Ramos (cell line): ENCODE results near the gene NRXN2.

Experiments
- in situ Hi-C: fragments of 300-500 bp; cut with MboI; formaldehyde crosslinking; loops from one replicate; pipeline ENCODE4 v1.14.3; 2022; ENCODE audit warnings: low sequenced_read_pairs; ENCODE audit not compliant: unreplicated experiment

The NRXN2 gene

GRCh38 chr11:64745521-64746328 is 22.7 kb upstream of the NRXN2 start:
- in situ Hi-C loops, result no loop called here

DNA sequence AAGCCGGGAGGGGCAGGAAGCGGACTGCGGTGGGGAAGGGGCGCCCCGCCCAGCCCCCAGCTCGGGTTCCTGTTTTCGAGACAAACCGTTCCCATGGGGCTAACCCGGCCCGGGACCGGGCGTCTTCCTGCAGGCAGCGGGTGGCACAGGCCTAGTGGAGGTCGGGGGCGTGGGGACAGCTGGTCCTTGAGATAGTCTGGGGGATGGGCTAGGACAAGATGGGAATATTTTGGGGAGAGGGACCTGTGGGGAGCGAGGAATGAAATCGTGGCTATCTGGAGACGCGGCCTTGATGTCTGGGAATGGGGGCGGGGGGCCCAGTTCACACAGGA is 22.2 kb upstream of the NRXN2 start:
- in situ Hi-C loops, result no loop called here

DNA sequence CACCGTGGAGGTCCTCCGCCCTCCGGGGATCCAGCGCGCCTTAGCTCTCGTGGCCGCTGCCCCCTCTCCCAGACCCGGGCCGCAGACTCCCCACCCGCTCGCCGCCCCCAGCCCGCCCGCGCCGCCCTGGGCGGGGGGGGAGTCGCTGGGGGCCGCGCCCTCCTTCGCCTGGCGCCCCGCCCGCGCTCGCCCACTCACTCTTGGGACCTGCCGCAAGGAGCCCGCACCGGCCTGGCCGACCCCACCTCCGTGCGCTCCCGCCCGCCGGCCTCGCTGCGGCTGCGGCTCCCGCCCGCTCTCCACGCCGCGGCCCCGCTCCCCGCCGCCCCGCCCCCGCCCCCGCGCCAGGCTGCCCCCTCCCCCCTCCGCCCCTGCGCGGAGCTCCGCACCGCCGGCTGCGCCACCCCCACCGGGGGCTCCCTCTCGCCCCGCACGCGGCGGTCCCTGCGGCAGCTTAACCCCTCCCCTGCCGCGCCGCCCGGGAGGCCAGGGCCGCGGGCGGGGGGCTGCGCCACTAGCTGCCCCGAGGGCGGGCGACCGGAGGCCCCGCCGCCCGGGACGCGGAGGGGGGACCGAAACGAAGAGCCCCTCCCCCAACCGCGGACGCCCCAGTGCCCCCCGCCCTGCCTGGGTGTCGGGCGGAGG is 21.7 kb upstream of the NRXN2 start:
- in situ Hi-C loops, result no loop called here

- in situ Hi-C loops, result no loop called here
Observed at GRCh38 chr11:64743591-64744543, 20.9 kb upstream of the NRXN2 start, which contains the start of gene RASGRP2. TSS of gene RASGRP2 (minus strand) at chr11:64744142. CDS start at chr11:64742866, 1,276 bp downstream.

DNA sequence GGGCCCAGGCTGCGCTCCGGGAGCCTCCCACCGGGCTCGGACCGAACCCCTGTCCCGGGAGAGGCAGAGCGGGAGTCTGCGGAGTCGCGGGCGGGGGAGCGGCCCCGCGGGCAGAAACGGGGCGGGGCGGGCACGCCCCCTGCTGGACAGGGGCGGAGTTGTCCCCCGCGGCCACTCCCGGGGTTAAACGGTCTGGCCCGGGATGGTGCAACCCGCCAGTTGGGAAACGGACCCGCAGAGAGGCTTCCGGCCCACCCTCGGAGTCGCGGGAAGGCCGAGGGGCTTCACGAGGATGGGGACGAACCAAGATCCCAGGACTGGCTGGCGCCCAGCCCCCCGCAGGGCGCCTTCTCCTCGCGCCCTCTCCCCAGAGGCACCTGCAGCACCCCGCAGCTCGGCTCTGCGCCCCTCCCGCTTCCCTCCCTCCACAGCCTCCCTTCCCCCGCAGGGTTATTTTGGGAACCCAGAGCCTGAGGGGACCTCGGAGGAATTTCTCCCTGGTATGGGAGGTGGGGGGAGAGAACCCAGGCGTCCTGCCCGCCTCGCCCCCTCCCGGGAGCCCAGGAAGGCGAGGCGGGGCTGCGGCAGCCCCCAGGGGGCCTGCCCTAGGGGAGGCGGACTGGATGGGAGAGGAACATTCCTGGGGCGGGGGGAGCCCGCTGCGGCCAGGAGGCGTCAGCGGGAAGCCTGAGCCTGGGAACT is 20.0 kb upstream of the NRXN2 start:
- in situ Hi-C loops, result no loop called here

- in situ Hi-C loops, result no loop called here
Observed at GRCh38 chr11:64742087-64742888, 19.3 kb upstream of the NRXN2 start.

- in situ Hi-C loops, result no loop called here
Observed at GRCh38 chr11:64741375-64742086, 18.5 kb upstream of the NRXN2 start.

DNA sequence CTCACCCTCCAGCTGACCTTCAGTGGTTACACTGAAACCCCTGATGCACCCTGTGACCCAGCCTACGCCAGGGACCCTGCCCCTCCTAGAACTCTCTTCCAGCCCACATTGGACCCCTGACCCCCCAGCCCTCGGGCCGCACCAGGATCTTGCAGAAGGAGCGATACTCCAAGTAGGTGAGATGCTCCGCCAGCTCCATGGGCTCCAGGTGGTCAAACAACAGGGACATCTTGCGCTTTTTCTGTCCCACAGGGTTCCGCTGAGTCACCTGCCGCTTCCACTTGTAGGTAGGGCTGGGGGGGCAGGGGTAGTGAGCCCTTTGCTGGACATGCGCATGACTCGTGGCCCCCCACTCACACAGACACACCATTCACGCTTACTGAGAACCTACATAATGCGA is 16.9 kb upstream of the NRXN2 start:
- in situ Hi-C loops, result loop anchor here (5.0 kb wide), 1 partner anchor 48 kb away; no protein-coding TSS in a partner anchor

- in situ Hi-C loops, result loop anchor here (5.0 kb wide), 1 partner anchor 44 kb away; no protein-coding TSS in a partner anchor
Observed at GRCh38 chr11:64736654-64737053, 13.7 kb upstream of the NRXN2 start.

GRCh38 chr11:64735725-64736259 is 12.8 kb upstream of the NRXN2 start:
- in situ Hi-C loops, result loop anchor here (5.0 kb wide), 1 partner anchor 43 kb away; no protein-coding TSS in a partner anchor

DNA sequence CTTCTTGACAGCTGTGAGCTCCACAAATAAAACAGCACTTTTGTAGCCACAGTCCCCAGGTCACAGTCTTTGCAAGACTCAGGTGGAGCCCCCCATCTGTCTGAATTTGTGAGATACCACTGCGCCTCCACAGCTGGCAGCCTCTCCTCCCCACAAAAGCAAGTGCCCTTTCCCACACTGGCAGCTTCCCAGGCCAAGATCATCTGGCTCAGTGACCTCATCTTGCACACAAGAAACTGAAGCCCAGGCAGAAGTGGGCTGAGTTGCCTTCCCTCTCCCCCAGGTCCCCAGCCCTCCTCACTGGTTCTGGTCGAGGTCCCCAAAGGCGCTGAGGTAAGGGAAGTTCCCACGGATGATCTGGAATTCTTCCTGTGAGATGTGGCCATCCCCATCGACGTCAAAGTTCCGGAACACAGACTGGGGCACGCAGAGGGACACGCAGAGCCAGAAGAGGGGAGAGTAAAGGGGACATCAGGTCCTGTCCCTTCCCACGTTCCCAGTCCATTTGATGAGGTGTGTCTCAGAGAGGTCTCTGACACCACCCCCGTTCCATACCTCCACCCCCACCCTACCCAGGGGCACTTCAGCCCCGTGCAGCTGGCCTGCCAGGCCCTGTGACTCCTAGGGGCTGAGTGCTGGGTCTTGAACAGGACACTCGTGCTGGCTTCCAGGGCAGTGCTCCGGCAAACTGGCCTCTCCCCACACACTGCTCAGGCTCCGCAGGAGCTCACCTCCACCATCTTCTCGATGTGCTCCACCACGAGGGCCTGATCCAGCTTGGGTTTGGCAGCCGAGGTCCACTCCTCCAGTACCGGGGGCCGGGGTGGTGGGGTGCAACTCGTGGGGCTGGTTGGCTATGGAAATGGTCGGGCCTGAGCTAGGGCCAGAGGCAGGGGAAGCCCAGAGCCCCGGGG is 12.1 kb upstream of the NRXN2 start:
- in situ Hi-C loops, result loop anchor here (5.0 kb wide), 1 partner anchor 43 kb away; no protein-coding TSS in a partner anchor

- in situ Hi-C loops, result no loop called here
Observed at GRCh38 chr11:64731601-64732000, 8.6 kb upstream of the NRXN2 start.

GRCh38 chr11:64729851-64730382 is 6.9 kb upstream of the NRXN2 start:
- in situ Hi-C loops, result no loop called here

- in situ Hi-C loops, result no loop called here
Observed at GRCh38 chr11:64728757-64729365, 5.9 kb upstream of the NRXN2 start.

- in situ Hi-C loops, result no loop called here
Observed at GRCh38 chr11:64726867-64727530, 4.0 kb upstream of the NRXN2 start.

DNA sequence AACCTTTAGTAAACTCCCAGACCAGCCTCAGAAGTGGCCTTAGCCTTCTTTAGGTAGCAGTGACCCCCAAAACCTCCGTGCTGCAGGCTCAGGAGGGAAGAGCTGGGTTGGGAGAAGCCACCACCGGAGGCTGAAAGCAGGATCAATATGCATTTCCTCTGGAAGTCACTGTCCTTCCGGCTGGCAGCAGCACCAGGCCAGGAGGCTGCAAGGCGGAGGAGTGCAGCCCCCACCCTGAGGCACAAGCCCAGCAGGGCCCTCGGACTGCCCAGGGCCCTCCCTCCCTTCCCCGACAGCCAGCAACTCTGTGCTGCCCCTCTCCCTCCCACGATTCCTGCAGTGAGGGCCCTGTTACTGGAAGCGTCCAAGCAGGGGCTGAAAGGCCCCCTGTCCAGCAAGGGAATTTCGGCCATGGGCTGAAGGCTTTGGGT is 3.2 kb upstream of the NRXN2 start:
- in situ Hi-C loops, result no loop called here
